Activated CD4-positive, CD25-positive, alpha-beta regulatory T cell treated with anti-CD3 and anti-CD28 coated beads, Interleukin-2, amount 50 U/mL, for 16 hours (primary cell): Measurements from ENCODE around the gene KCMF1.

ENCODE experiments used
- DNase-seq: peaks from one replicate; pipeline ENCODE4 v3.0.0-alpha.2; 2020; ENCODE audit warnings: low read depth, low spot score

Gene KCMF1

GRCh38 chr2:85022232-85022631 lies 51.3 kb downstream of the KCMF1 start:
- no peak for DNase-seq

GRCh38 chr2:85024372-85025047 lies 53.5 kb downstream of the KCMF1 start:
- no peak for DNase-seq

- no peak for DNase-seq
Measured at GRCh38 chr2:85032621-85033020, 61.7 kb downstream of the KCMF1 start.

GRCh38 chr2:85033388-85033787 lies 62.4 kb downstream of the KCMF1 start:
- DNase-seq: no peak

- no peak for DNase-seq
Measured at GRCh38 chr2:85034158-85034557, 63.2 kb downstream of the KCMF1 start.

GRCh38 chr2:85037622-85038021 lies 66.7 kb downstream of the KCMF1 start:
- no peak for DNase-seq

- no peak for DNase-seq
Measured at GRCh38 chr2:85042330-85042729, 71.4 kb downstream of the KCMF1 start.

- no peak for DNase-seq
Measured at GRCh38 chr2:85048534-85048933, 77.6 kb downstream of the KCMF1 start.

GRCh38 chr2:85049236-85049635 lies 78.3 kb downstream of the KCMF1 start:
- DNase-seq: no peak

GRCh38 chr2:85053802-85054201 lies 82.8 kb downstream of the KCMF1 start:
- no peak for DNase-seq

GRCh38 chr2:85057226-85057962 lies 86.4 kb downstream of the KCMF1 start:
- DNase-seq: no peak

GRCh38 chr2:85061896-85062295 lies 90.9 kb downstream of the KCMF1 start:
- DNase-seq: no peak

GRCh38 chr2:85062565-85062964 lies 91.6 kb downstream of the KCMF1 start:
- no peak for DNase-seq

GRCh38 chr2:85063981-85064599 lies 93.1 kb downstream of the KCMF1 start:
- DNase-seq: no peak

- DNase-seq: no peak
Measured at GRCh38 chr2:85064927-85065577, 94.1 kb downstream of the KCMF1 start.

GRCh38 chr2:85066006-85066740 lies 95.2 kb downstream of the KCMF1 start:
- DNase-seq: no peak

GRCh38 chr2:85066874-85067351 lies 96.0 kb downstream of the KCMF1 start:
- no peak for DNase-seq

- no peak for DNase-seq
Measured at GRCh38 chr2:85071096-85071495, 100.1 kb downstream of the KCMF1 start.

GRCh38 chr2:85073033-85073432 lies 102.1 kb downstream of the KCMF1 start:
- no peak for DNase-seq

- DNase-seq: no peak
Measured at GRCh38 chr2:85076618-85077274, 105.8 kb downstream of the KCMF1 start.

- no peak for DNase-seq
Measured at GRCh38 chr2:85077859-85078419, 107.0 kb downstream of the KCMF1 start.
